Breast epithelium (tissue), 3 donors: ENCODE measurements around the gene KLHL18.

Experiments used
- CTCF ChIP-seq, 3 donors: fragments of 450-650 bp; IDR thresholded peaks; one replicate each; pipeline ENCODE4 v1.5.1; 2016 to 2017; ENCODE audit warnings: antibody characterized with exemption in 3 of 3, mild to moderate bottlenecking in 3 of 3, moderate library complexity in 3 of 3
- POLR2A ChIP-seq: fragments of 450-650 bp; IDR thresholded peaks from one replicate; pipeline ENCODE4 v1.6.1; 2016; ENCODE audit warnings: antibody characterized with exemption, mild to moderate bottlenecking, moderate library complexity
- POLR2AphosphoS5 ChIP-seq, 3 donors: sonication (generic); formaldehyde crosslinking; IDR thresholded peaks; one replicate each; pipeline ENCODE4 v1.6.1; 2017; ENCODE audit warnings: antibody characterized with exemption in 3 of 3

- TF ChIP-seq POLR2A (no peak), CTCF (IDR thresholded peaks at IDR 0.05) (no peak), POLR2AphosphoS5 (IDR thresholded peaks at IDR 0.05) (no peak)
Observed at GRCh38 chr3:47288966-47289910, 6.5 kb downstream of the KLHL18 start.
